ENCODE measurements around the gene AIFM2.

DNA sequence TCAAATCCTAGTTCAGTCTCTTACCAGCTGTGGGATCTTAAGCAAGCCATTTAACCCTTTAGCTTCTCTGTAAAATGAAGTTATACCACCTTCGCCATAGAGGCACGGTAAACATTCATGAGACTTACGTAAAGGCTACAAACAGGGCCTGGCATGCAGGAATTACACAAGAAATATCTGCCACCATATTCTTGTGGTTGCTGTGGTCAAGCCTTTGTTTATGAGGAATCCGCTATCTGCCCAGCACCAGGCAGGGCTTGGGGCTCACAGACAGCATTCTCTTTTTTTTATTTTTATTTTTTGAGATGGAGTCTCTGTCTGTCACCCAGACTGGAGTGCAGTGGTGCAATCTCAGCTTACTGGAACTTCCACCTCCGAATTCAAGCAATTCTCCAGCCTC, 9.9 kb downstream of the AIFM2 start:
- TF ChIP-seq POLR2A (IDR thresholded peaks at IDR 0.05; ENCODE audit: insufficient read depth in 1 of 2, low read depth in 2 of 2, low read length in 2 of 2): no peak
- no peak for TF ChIP-seq KAT2B (IDR thresholded peaks at IDR 0.05; ENCODE audit: borderline replicate concordance, low read depth, low read length)
- TF ChIP-seq ARID2 (CRISPR knock-in tag; IDR thresholded peaks at IDR 0.05; ENCODE audit: borderline replicate concordance): no peak
- TF ChIP-seq SMC3 (IDR thresholded peaks at IDR 0.05; ENCODE audit: low read length): no peak
- no peak for TF ChIP-seq ESRRA (CRISPR knock-in tag; IDR thresholded peaks at IDR 0.05; ENCODE audit: low read depth)
- TF ChIP-seq, protein P1, sequence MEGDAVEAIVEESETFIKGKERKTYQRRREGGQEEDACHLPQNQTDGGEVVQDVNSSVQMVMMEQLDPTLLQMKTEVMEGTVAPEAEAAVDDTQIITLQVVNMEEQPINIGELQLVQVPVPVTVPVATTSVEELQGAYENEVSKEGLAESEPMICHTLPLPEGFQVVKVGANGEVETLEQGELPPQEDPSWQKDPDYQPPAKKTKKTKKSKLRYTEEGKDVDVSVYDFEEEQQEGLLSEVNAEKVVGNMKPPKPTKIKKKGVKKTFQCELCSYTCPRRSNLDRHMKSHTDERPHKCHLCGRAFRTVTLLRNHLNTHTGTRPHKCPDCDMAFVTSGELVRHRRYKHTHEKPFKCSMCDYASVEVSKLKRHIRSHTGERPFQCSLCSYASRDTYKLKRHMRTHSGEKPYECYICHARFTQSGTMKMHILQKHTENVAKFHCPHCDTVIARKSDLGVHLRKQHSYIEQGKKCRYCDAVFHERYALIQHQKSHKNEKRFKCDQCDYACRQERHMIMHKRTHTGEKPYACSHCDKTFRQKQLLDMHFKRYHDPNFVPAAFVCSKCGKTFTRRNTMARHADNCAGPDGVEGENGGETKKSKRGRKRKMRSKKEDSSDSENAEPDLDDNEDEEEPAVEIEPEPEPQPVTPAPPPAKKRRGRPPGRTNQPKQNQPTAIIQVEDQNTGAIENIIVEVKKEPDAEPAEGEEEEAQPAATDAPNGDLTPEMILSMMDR (CRISPR knock-in tag; IDR thresholded peaks at IDR 0.05): no peak
- TF ChIP-seq, protein P2, sequence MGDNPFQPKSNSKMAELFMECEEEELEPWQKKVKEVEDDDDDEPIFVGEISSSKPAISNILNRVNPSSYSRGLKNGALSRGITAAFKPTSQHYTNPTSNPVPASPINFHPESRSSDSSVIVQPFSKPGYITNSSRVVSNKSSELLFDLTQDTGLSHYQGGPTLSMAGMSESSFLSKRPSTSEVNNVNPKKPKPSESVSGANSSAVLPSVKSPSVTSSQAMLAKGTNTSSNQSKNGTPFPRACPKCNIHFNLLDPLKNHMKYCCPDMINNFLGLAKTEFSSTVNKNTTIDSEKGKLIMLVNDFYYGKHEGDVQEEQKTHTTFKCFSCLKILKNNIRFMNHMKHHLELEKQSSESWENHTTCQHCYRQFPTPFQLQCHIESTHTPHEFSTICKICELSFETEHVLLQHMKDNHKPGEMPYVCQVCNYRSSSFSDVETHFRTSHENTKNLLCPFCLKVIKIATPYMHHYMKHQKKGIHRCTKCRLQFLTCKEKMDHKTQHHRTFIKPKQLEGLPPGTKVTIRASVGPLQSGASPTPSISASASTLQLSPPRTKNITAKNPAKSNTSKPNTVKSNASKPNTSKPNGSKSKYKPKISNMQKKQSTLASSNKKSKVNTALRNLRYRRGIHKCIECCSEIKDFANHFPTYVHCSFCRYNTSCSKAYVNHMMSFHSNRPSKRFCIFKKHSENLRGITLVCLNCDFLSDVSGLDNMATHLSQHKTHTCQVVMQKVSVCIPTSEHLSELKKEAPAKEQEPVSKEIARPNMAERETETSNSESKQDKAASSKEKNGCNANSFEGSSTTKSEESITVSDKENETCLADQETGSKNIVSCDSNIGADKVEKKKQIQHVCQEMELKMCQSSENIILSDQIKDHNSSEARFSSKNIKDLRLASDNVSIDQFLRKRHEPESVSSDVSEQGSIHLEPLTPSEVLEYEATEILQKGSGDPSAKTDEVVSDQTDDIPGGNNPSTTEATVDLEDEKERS (CRISPR knock-in tag; IDR thresholded peaks at IDR 0.05): no peak
- TF ChIP-seq ZNF24 (IDR thresholded peaks at IDR 0.05): no peak
- TF ChIP-seq KAT7 (CRISPR knock-in tag; IDR thresholded peaks at IDR 0.05; ENCODE audit: borderline replicate concordance): no peak
- TF ChIP-seq, protein P3, sequence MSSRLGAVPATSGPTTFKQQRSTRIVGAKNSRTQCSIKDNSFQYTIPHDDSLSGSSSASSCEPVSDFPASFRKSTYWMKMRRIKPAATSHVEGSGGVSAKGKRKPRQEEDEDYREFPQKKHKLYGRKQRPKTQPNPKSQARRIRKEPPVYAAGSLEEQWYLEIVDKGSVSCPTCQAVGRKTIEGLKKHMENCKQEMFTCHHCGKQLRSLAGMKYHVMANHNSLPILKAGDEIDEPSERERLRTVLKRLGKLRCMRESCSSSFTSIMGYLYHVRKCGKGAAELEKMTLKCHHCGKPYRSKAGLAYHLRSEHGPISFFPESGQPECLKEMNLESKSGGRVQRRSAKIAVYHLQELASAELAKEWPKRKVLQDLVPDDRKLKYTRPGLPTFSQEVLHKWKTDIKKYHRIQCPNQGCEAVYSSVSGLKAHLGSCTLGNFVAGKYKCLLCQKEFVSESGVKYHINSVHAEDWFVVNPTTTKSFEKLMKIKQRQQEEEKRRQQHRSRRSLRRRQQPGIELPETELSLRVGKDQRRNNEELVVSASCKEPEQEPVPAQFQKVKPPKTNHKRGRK (CRISPR knock-in tag; IDR thresholded peaks at IDR 0.05): no peak
- TF ChIP-seq, protein P4, sequence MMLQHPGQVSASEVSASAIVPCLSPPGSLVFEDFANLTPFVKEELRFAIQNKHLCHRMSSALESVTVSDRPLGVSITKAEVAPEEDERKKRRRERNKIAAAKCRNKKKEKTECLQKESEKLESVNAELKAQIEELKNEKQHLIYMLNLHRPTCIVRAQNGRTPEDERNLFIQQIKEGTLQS (CRISPR knock-in tag; IDR thresholded peaks at IDR 0.05): no peak
- no peak for TF ChIP-seq YY1 (IDR thresholded peaks at IDR 0.05; ENCODE audit: insufficient read depth, insufficient replicate concordance, low read depth, low read length)
- no peak for TF ChIP-seq GTF2F1 (IDR thresholded peaks at IDR 0.05; ENCODE audit: low read length)

Data from HepG2 (cell line).